GM12872 (cell line): ENCODE results near the gene GAREM1.

Experiments used
- TF ChIP-seq, protein P1 (sequence below): IDR thresholded peaks from 3 replicates; pipeline ENCODE4 v1.5.1; 2011; ENCODE audit warnings: low read depth, mild to moderate bottlenecking, low read length, moderate library complexity; ENCODE audit not compliant: insufficient read depth

The GAREM1 gene

DNA sequence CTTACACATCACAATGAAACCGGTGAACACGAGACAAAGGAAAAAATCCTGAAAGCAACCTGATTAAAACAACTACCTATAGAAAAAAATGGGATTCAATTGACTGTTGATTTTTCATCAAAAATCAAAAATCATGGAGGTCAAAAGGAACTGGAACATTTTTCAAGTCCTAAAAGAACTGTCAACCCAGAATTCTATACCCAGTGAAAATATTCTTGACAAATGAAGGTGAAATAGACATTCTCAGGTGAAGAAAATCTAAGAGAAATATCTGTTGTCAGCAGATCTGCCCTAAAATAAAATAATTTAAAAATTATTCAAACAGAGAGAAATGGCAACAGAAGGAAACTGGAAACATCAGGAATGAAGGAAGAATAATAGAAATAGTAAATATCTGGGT is 38.9 kb downstream of the GAREM1 start:
- TF ChIP-seq, protein P1, sequence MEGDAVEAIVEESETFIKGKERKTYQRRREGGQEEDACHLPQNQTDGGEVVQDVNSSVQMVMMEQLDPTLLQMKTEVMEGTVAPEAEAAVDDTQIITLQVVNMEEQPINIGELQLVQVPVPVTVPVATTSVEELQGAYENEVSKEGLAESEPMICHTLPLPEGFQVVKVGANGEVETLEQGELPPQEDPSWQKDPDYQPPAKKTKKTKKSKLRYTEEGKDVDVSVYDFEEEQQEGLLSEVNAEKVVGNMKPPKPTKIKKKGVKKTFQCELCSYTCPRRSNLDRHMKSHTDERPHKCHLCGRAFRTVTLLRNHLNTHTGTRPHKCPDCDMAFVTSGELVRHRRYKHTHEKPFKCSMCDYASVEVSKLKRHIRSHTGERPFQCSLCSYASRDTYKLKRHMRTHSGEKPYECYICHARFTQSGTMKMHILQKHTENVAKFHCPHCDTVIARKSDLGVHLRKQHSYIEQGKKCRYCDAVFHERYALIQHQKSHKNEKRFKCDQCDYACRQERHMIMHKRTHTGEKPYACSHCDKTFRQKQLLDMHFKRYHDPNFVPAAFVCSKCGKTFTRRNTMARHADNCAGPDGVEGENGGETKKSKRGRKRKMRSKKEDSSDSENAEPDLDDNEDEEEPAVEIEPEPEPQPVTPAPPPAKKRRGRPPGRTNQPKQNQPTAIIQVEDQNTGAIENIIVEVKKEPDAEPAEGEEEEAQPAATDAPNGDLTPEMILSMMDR: no peak

DNA sequence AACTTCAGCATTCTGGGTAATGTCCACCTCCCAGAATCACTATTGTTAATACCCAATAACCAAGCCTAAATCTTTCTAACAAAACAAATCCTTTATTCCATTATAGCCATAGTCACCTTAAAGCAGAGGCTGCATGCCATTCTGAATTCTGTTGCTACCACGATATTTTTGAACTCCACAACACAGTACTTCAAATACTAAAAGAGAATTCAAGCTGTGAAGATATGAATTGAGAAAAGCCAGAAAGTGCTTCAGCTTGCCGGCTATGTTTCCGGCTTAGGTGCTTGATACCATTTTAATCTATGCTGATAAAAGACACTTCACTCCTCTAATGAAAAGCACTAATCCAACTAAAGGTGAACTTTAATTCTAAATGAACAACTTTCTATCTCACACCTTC is 41.3 kb downstream of the GAREM1 start:
- TF ChIP-seq, protein P1: no peak

DNA sequence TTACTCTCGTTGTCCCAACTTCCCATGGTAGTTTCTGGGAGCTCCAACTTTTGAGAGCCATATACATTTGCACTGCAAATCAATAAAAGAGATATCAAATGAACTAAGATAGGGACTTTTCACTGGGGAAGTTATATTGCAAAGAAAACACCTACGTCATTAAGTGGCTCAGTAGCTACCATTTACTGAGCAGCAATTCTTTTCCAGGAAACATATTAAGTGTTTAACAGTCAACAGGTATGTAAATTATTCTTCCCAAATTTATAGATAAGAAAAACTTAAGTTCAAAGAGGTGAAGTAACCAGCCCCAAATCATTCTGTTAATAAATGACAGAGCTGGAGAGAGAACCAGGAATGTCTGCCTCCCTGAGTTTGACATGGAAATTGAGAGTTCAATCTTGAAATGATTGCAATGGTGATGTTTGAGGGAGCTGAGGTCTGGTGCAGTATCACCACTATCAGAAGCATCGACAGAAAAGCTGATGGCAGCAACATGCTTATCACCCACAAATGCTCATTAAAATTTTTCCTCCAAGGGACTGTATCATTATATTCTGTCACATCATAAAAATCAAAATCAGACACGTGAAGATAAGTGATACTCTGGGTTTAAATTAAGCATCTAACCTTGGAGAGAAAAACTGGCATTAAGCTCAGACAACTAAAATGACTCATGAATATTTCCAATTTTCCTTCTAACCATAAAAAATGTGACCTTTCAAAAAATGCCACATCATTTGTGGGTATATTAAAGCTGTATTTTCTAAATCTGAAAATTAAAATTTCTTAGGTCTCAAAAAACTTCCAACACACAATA is 43.4 kb downstream of the GAREM1 start:
- TF ChIP-seq, protein P1: no peak

DNA sequence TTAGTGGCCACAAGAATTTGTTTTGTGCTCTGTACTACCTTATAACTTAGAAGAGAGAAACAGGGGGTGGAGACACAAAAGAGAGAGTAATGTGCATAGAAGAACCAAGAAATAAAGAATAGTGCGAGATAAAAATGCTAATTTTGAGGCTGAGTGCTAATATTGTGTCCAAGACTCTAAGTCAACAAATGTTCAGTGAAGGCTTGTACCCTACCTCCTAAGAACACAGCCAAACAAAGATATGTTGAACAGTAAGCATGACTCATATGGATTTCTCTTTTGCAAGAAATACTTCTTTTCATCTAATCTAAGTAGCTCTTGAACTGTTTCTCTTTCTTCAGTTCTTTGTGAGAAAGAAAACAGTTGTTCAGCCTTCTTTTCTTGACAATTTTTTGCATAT is 45.2 kb downstream of the GAREM1 start:
- TF ChIP-seq, protein P1: no peak

DNA sequence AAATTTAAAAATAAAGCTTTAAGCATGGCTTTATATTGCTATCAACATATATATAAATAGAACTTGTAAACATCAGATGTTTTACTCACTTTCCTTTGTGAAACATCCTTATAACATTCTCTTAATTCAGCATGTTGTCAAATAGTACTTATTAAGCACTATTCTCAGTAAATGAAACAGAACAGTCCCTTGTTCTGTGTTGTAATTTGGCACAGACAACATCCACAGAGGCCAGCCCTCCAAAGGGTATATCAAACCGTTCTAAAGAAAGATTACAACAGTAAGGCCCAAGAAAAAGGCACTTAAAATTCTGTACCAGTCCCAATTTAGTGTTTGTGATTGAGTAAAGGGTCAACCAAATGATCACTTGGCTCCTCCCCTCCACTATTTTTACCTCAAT is 46.0 kb downstream of the GAREM1 start:
- TF ChIP-seq, protein P1: no peak

DNA sequence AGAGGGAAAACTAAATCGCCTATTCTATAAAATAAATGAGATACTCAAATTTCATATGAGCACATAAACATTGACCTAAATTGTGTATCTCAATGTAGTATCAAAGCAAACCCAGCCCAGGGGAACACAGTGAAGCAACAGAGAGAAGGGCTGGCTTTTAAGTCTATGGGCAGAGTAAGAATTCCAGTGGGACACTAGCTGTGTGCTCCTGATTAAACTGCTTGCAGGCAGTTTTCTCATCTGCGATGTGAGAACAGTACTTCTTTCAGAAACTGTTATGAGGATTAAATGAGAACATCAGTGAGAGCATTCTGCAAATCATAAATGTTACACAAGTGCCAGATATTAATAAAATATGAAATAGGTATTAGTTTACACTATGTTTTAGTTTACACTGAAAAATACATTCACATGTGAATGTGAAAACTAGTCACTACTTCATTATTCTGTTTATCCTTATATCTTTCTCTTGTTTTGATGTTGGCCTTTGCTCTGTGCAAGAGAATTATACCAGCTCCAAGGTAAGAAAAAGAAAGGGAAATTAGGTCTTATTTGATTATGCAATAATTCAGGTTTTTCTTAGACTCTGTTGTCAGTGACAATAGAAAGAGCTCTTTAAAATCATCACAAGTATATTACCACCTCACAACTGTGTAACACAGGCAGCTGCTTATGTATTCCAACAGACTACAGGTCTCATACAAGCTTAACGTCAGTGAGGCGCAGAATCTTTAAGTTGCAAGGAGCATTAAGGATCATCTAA is 47.5 kb downstream of the GAREM1 start:
- TF ChIP-seq, protein P1: no peak

DNA sequence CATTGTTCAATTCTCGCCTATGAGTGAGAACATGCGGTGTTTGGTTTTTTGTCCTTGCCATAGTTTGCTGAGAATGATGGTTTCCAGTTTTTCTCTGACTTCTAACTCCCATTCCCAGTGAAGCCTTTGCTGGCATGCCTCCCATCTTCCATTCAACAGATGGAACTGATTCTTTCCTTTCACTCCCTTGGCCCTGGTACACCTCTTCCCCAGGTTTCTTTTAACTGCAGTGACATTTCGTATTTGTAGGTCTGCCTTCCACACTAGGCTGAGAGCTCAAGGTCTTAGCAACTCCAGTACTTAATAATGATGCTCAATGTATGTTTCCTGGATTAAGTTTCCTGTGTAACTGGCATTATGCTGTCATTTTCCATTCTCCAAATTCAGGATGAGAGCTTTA is 48.5 kb downstream of the GAREM1 start:
- TF ChIP-seq, protein P1: no peak
